Caco-2 (cell line): ENCODE measurements around the gene RNF175. TPM values are rescaled to one million over a fixed set of nuclear protein-coding genes. Genes with fewer than 3 reads are reported as not detected.

Experiments
- BruUV-seq: library from RNA; stranded (reverse); fragments of 400-500 nt; replicated peaks from 2 replicates; lab custom pipeline; 2021; lab: Mats Ljungman, UMichigan
- CTCF ChIA-PET: fragments of 300-600 bp; sonication (Branson Sonifier 250); formaldehyde crosslinking; loops from one replicate; lab custom pipeline; 2022; ENCODE audit warnings: antibody characterized with exemption; lab: Charles Lee
- POLR2A ChIA-PET: fragments of 300-600 bp; sonication (Branson Sonifier 250); formaldehyde crosslinking; loops from one replicate; lab custom pipeline; 2022; ENCODE audit warnings: antibody characterized with exemption; lab: Charles Lee
- DNase-seq, 2 experiments: peaks; one replicate each; pipeline versions ENCODE4 v3.0.0 to v3.0.0-alpha.2; 2020 to 2022
- H3K27me3 ChIP-seq: replicated peaks from 2 replicates; pipeline ENCODE4 v1.6.0; 2011; ENCODE audit warnings: low read length; ENCODE audit not compliant: control insufficient read depth, insufficient read depth
- H3K36me3 ChIP-seq: 2 replicates; pipeline ENCODE4 v1.5.1; 2011; ENCODE audit warnings: low read length; ENCODE audit not compliant: control insufficient read depth, insufficient read depth
- H3K4me1 ChIP-seq: fragments of 250-450 bp; sonication (Bioruptor Pico); 2 replicates; pipeline ENCODE4 v1.5.1; 2020; ENCODE audit warnings: mild to moderate bottlenecking
- H3K4me3 ChIP-seq: 2 replicates; pipeline ENCODE4 v1.5.1; 2011; ENCODE audit warnings: low read depth, mild to moderate bottlenecking, control low read depth, low read length
- H3K9me3 ChIP-seq: fragments of 250-450 bp; sonication (Bioruptor Pico); 2 replicates; pipeline ENCODE4 v1.5.1; 2020; ENCODE audit warnings: mild to moderate bottlenecking, moderate library complexity
- H3K27ac Mint-ChIP-seq: one replicate; pipeline ENCODE4 v1.8.0; 2022; ENCODE audit warnings: mixed read lengths; ENCODE audit not compliant: unreplicated experiment
- H3K27me3 Mint-ChIP-seq: one replicate; pipeline ENCODE4 v1.8.0; 2022; ENCODE audit warnings: mixed read lengths; ENCODE audit not compliant: insufficient read depth, unreplicated experiment
- H3K36me3 Mint-ChIP-seq: one replicate; pipeline ENCODE4 v1.8.0; 2022; ENCODE audit warnings: mild to moderate bottlenecking, mixed read lengths; ENCODE audit not compliant: insufficient read depth, unreplicated experiment
- H3K4me1 Mint-ChIP-seq: one replicate; pipeline ENCODE4 v1.8.0; 2022; ENCODE audit warnings: low read depth, mixed read lengths; ENCODE audit not compliant: unreplicated experiment
- H3K4me3 Mint-ChIP-seq: one replicate; pipeline ENCODE4 v1.8.0; 2022; ENCODE audit warnings: mild to moderate bottlenecking, moderate library complexity, mixed read lengths; ENCODE audit not compliant: unreplicated experiment
- H3K9me3 Mint-ChIP-seq: one replicate; pipeline ENCODE4 v1.8.0; 2022; ENCODE audit warnings: mixed read lengths; ENCODE audit not compliant: unreplicated experiment
- CTCF ChIP-seq, 2 experiments: fragments of 200-600 bp in 1 of 2; IDR thresholded peaks; 1 replicate in 1 of 2; 2 replicates in 1 of 2; pipeline versions ENCODE4 v1.5.1 to v1.8.0; 2011 to 2022; ENCODE audit warnings: antibody characterized with exemption in 1 of 2, control low read depth in 1 of 2, inconsistent platforms in 1 of 2, low read depth in 1 of 2, low read length in 1 of 2, mild to moderate bottlenecking in 1 of 2, moderate library complexity in 1 of 2; ENCODE audit not compliant: insufficient read depth in 1 of 2, severe bottlenecking in 1 of 2, unreplicated experiment in 1 of 2
- intact Hi-C: fragments of 100-400 bp; cut with micrococcal nuclease; formaldehyde crosslinking; loops from one replicate; pipeline ENCODE4 v1.10.0; 2022; ENCODE audit not compliant: unreplicated experiment
- total RNA-seq: library from RNA; stranded (reverse); gene quantifications from 2 replicates; pipeline ENCODE4 v1.2.3, GENCODE V29; 2022

RNF175 gene
- total RNA-seq, 1 experiment from 2014 or later, result not detected

- Mint-ChIP-seq H3K4me1 (no peaks in the 10 kb centered on the region), H3K36me3 (no peaks in the 10 kb centered on the region), H3K27ac (no peak overlapping the region), H3K4me3 (no peak overlapping the region), H3K27me3 (peaks cover 6% of the 10 kb centered on the region), H3K9me3 (no peaks in the 10 kb centered on the region)
- Histone ChIP-seq H3K36me3 (no peaks in the 10 kb centered on the region), H3K27me3 (no peaks in the 10 kb centered on the region), H3K4me1 (no peaks in the 10 kb centered on the region), H3K9me3 (no peaks in the 10 kb centered on the region), H3K4me3 (no peak overlapping the region)
- ChIA-PET POLR2A (no interaction called here), CTCF (no interaction called here)
- intact Hi-C loops, result no loop called here
- no peak for TF ChIP-seq CTCF (IDR thresholded peaks at IDR 0.05; ENCODE audit: insufficient read depth in 1 of 2, low read depth in 1 of 2, low read length in 1 of 2, severe bottlenecking in 1 of 2, unreplicated experiment in 1 of 2)
- BruUV-seq, result no TSS peak
- DNase-seq, result no peak
Measured at GRCh38 chr4:153728151-153728550, 31.7 kb downstream of the RNF175 start.

DNA sequence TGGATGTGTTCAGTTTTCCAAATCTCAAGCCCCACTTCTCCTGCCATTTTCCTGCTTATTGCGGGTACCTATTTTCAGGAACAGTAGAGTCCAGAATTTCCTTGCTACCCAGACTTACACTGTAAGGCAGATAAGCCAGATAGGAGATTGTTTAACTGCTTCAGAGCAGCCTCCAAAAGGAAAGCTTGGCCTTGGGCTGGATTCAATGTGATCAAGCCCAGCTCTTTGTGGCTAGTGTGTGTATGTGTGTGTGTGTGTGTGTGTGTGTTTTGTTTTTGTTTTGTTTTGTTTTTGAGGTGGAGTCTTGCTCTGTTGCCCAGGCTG, 34.0 kb downstream of the RNF175 start:
- no peak for TF ChIP-seq CTCF (IDR thresholded peaks at IDR 0.05; ENCODE audit: insufficient read depth in 1 of 2, low read depth in 1 of 2, low read length in 1 of 2, severe bottlenecking in 1 of 2, unreplicated experiment in 1 of 2)
- no TSS peak for BruUV-seq
- no peak for DNase-seq
- Mint-ChIP-seq H3K4me3 (no peak overlapping the region), H3K4me1 (no peaks in the 10 kb centered on the region), H3K27me3 (peaks cover 5% of the 10 kb centered on the region), H3K27ac (no peak overlapping the region), H3K9me3 (no peaks in the 10 kb centered on the region), H3K36me3 (no peaks in the 10 kb centered on the region)
- intact Hi-C loops, result no loop called here
- ChIA-PET POLR2A (no interaction called here), CTCF (no interaction called here)
- Histone ChIP-seq H3K4me1 (no peaks in the 10 kb centered on the region), H3K36me3 (no peaks in the 10 kb centered on the region), H3K9me3 (no peaks in the 10 kb centered on the region), H3K27me3 (no peaks in the 10 kb centered on the region), H3K4me3 (no peak overlapping the region)

GRCh38 chr4:153725136-153725830, 34.5 kb downstream of the RNF175 start:
- intact Hi-C loops, result no loop called here
- Mint-ChIP-seq H3K36me3 (no peaks in the 10 kb centered on the region), H3K27me3 (peaks cover 3% of the 10 kb centered on the region), H3K4me1 (no peaks in the 10 kb centered on the region), H3K4me3 (no peak overlapping the region), H3K27ac (no peak overlapping the region), H3K9me3 (no peaks in the 10 kb centered on the region)
- no peaks in the 10 kb centered on the region for H3K36me3 ChIP-seq
- no TSS peak for BruUV-seq
- H3K27me3 ChIP-seq, result no peaks in the 10 kb centered on the region
- CTCF ChIA-PET, result no interaction called here
- H3K4me3 ChIP-seq, result no peak overlapping the region
- POLR2A ChIA-PET, result no interaction called here
- no peak for DNase-seq
- no peaks in the 10 kb centered on the region for H3K4me1 ChIP-seq
- no peaks in the 10 kb centered on the region for H3K9me3 ChIP-seq
- TF ChIP-seq CTCF (IDR thresholded peaks at IDR 0.05; ENCODE audit: insufficient read depth in 1 of 2, low read depth in 1 of 2, low read length in 1 of 2, severe bottlenecking in 1 of 2, unreplicated experiment in 1 of 2), result no peak
